Neuronal stem cell (in vitro differentiated cells): ENCODE data around the gene VAMP4.
"Not testable (repeated sequence)": the region's sequence is repeated elsewhere in the genome, so short reads cannot be mapped to it uniquely, and the experiment has no call there.

Experiments
- DNase-seq: peaks from one replicate; pipeline ENCODE4 v3.0.0-alpha.2; 2013; ENCODE audit warnings: low spot score
- H2AFZ ChIP-seq: one replicate; pipeline ENCODE4 v1.6.1; 2013; ENCODE audit warnings: mild to moderate bottlenecking, low read length, inconsistent platforms
- H2AK5ac ChIP-seq: 2 replicates; pipeline ENCODE4 v1.6.1; 2013; ENCODE audit warnings: low read depth, mild to moderate bottlenecking, inconsistent platforms, low read length, moderate library complexity, mixed read lengths
- H2BK120ac ChIP-seq: 2 replicates; pipeline ENCODE4 v1.6.1; 2013; ENCODE audit warnings: low read depth, mild to moderate bottlenecking, inconsistent platforms, low read length, moderate library complexity, mixed read lengths
- H2BK12ac ChIP-seq: one replicate; pipeline ENCODE4 v1.6.1; 2013; ENCODE audit warnings: low read length, inconsistent platforms
- H2BK15ac ChIP-seq: 2 replicates; pipeline ENCODE4 v1.6.1; 2013; ENCODE audit warnings: mild to moderate bottlenecking, low read length, inconsistent platforms, mixed read lengths
- H2BK5ac ChIP-seq: one replicate; pipeline ENCODE4 v1.6.1; 2013; ENCODE audit warnings: inconsistent platforms, mild to moderate bottlenecking, low read length, moderate library complexity
- H3K14ac ChIP-seq: one replicate; pipeline ENCODE4 v1.6.1; 2013; ENCODE audit warnings: low read length, inconsistent platforms
- H3K18ac ChIP-seq: 2 replicates; pipeline ENCODE4 v1.6.1; 2013; ENCODE audit warnings: low read length, inconsistent platforms
- H3K23ac ChIP-seq: 2 replicates; pipeline ENCODE4 v1.6.1; 2013; ENCODE audit warnings: low read depth, mild to moderate bottlenecking, mixed read lengths, low read length, inconsistent platforms; ENCODE audit not compliant: poor library complexity
- H3K27ac ChIP-seq: replicated peaks from 3 replicates; pipeline ENCODE4 v1.5.1; 2013; ENCODE audit warnings: low read length, inconsistent platforms
- H3K27me3 ChIP-seq, 3 experiments: 2 replicates each; pipeline ENCODE4 v1.6.1; 2013; ENCODE audit warnings: low read length in 3 of 3, mild to moderate bottlenecking in 2 of 3, inconsistent platforms in 1 of 3, low read depth in 1 of 3, mixed read lengths in 1 of 3, moderate library complexity in 1 of 3; ENCODE audit not compliant: control insufficient read depth in 3 of 3, insufficient read depth in 3 of 3
- H3K36me3 ChIP-seq, 2 donors: replicated peaks in 1 of 2; 2 replicates each; pipeline ENCODE4 v1.6.1; 2013; ENCODE audit warnings: low read length in 2 of 2; ENCODE audit not compliant: control insufficient read depth in 2 of 2, insufficient read depth in 2 of 2
- H3K4ac ChIP-seq: 2 replicates; pipeline ENCODE4 v1.6.1; 2013; ENCODE audit warnings: inconsistent platforms, mild to moderate bottlenecking, low read length, moderate library complexity
- H3K4me1 ChIP-seq, 2 donors: 1 replicate in 1 of 2; 2 replicates in 1 of 2; pipeline ENCODE4 v1.6.1; 2013; ENCODE audit warnings: low read length in 2 of 2, low read depth in 1 of 2; ENCODE audit not compliant: control insufficient read depth in 2 of 2, insufficient read depth in 1 of 2
- H3K4me2 ChIP-seq: one replicate; pipeline ENCODE4 v1.6.1; 2013; ENCODE audit warnings: mild to moderate bottlenecking, low read length, inconsistent platforms; ENCODE audit not compliant: insufficient read depth, poor library complexity, severe bottlenecking
- H3K4me3 ChIP-seq, 2 donors: 2 replicates each; pipeline ENCODE4 v1.5.1; 2013; ENCODE audit warnings: low read length in 2 of 2, mild to moderate bottlenecking in 2 of 2, inconsistent platforms in 1 of 2, moderate library complexity in 1 of 2
- H3K79me1 ChIP-seq: one replicate; pipeline ENCODE4 v1.6.1; 2013; ENCODE audit warnings: low read depth, mild to moderate bottlenecking, inconsistent platforms, low read length, moderate library complexity
- H3K9ac ChIP-seq: one replicate; pipeline ENCODE4 v1.6.1; 2013; ENCODE audit warnings: mild to moderate bottlenecking, low read depth, low read length, inconsistent platforms; ENCODE audit not compliant: poor library complexity
- H3K9me3 ChIP-seq, 2 donors: replicated peaks in 1 of 2; 2 replicates each; pipeline versions ENCODE3 to v1.6.1; 2013; ENCODE audit warnings: low read length in 2 of 2, mild to moderate bottlenecking in 2 of 2, inconsistent platforms in 1 of 2, low read depth in 1 of 2, mixed read lengths in 1 of 2, moderate library complexity in 1 of 2; ENCODE audit not compliant: control insufficient read depth in 2 of 2, insufficient read depth in 1 of 2
- H4K8ac ChIP-seq: one replicate; pipeline ENCODE4 v1.6.1; 2013; ENCODE audit warnings: low read depth, mild to moderate bottlenecking, inconsistent platforms, low read length, moderate library complexity
- H4K91ac ChIP-seq: one replicate; pipeline ENCODE4 v1.6.1; 2013; ENCODE audit warnings: low read length, low read depth, mild to moderate bottlenecking, inconsistent platforms; ENCODE audit not compliant: poor library complexity
- WGBS, 2 donors: extraction: QIAGEN DNeasy Blood & Tissue Kit; methylation state at CpG; one replicate each; pipeline ENCODE4 v1.1.7; 2013; ENCODE audit warnings: missing lambda C conversion rate in 2 of 2, mixed read lengths in 1 of 2; ENCODE audit not compliant: insufficient read length in 2 of 2, insufficient replicate concordance in 1 of 2; ENCODE audit errors: extremely low coverage in 2 of 2; 5-methylcytosine and 5-hydroxymethylcytosine counted together

VAMP4 gene

DNA sequence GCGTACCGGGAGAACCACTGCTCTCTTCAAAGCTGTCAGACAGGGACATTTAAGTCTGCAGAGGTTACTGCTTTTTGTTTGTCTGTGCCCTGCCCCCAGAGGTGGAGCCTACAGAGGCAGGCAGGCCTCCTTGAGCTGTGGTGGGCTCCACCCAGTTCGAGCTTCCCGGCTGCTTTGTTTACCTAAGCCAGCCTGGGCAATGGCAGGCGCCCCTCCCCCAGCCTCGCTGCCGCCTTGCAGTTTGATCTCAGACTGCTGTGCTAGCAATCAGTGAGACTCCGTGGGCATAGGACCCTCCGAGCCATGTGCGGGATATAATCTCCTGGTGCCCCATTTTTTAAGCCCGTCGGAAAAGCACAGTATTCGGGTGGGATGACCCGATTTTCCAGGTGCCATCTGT lies 46.1 kb downstream of the VAMP4 start:
- H3K4me1 ChIP-seq, result not testable (repeated sequence)

DNA sequence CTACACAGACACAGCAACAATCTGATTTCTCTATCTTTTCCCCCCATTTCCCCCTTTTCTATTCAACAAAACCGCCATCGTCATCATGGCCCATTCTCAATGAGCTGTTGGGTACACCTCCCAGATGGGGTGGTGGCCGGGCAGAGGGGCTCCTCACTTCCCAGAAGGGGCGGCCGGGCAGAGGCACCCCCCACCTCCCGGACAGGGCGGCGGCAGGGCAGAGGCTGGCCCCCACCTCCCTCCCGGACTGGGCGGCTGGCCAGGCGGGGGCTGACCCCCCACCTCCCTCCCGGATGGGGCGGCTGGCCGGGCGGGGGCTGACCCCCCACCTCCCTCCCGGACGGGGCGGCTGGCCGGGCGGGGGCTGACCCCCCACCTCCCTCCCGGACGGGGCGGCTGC lies 48.3 kb downstream of the VAMP4 start:
- not testable (repeated sequence) for H3K36me3 ChIP-seq, H3K4me2 ChIP-seq, H3K4ac ChIP-seq, H3K27me3 ChIP-seq, H3K9me3 ChIP-seq, H4K91ac ChIP-seq, H3K79me1 ChIP-seq, DNase-seq, H3K14ac ChIP-seq, H3K4me3 ChIP-seq, H3K23ac ChIP-seq, H4K8ac ChIP-seq, H2AFZ ChIP-seq, H2BK5ac ChIP-seq, H2BK120ac ChIP-seq, H3K27ac ChIP-seq, H3K18ac ChIP-seq, H3K4me1 ChIP-seq, H2BK15ac ChIP-seq, H2AK5ac ChIP-seq, H3K9ac ChIP-seq, H2BK12ac ChIP-seq
- WGBS, 2 donors, result no CpG with 5 or more reads among the region's 23 CpGs

More for the DNA sequence above, 46.1 kb downstream of the VAMP4 start:
- not testable (repeated sequence) for H3K27ac ChIP-seq, H3K9ac ChIP-seq, H3K14ac ChIP-seq, H2AK5ac ChIP-seq, H3K4ac ChIP-seq, H3K23ac ChIP-seq, H2BK120ac ChIP-seq, H3K9me3 ChIP-seq, H4K8ac ChIP-seq, H3K27me3 ChIP-seq, H3K4me3 ChIP-seq, DNase-seq, H4K91ac ChIP-seq, H2AFZ ChIP-seq, H3K36me3 ChIP-seq, H2BK15ac ChIP-seq, H3K79me1 ChIP-seq, H3K4me2 ChIP-seq, H2BK12ac ChIP-seq, H2BK5ac ChIP-seq, H3K18ac ChIP-seq
- WGBS, 2 donors, result no CpG with 5 or more reads among the region's 14 CpGs

DNA sequence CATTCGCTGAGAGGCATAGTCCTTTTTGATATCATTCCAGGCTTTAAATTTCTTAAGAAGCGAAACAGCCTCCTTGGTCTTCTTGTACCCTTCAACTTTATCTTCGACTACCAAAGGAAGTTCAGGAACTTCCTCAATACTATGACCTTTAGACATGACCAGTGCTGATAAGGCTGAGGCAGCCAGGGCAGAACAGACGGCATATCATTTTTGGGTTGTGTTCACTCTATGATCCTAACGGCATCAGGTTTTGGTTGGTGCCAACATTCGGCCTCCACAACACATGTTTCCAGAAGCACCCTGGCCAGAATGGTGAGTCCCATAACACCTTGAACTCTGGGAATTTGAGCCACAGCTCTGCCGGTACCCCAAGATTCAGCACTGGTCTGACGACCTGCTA lies 58.0 kb downstream of the VAMP4 start:
- no peaks in the 10 kb centered on the region for H3K36me3 ChIP-seq
- H3K27ac ChIP-seq, result no peak overlapping the region
- H2BK12ac ChIP-seq, result no peak overlapping the region
- no CpG with 5 or more reads among the region's 8 CpGs for WGBS, 2 donors
- H3K79me1 ChIP-seq, result no peaks in the 10 kb centered on the region
- H3K4me2 ChIP-seq, result no peak overlapping the region
- H3K18ac ChIP-seq, result no peak overlapping the region
- peaks cover 0 to 3% (median 0%) of the 10 kb centered on the region in 3 experiments for H3K27me3 ChIP-seq
- H4K91ac ChIP-seq, result no peak overlapping the region
- no peak overlapping the region for H2BK15ac ChIP-seq
- no peak overlapping the region for H3K9ac ChIP-seq
- no peak overlapping the region for H2BK5ac ChIP-seq
- H3K14ac ChIP-seq, result no peak overlapping the region
- no peak overlapping the region for H2AFZ ChIP-seq
- H3K4ac ChIP-seq, result no peak overlapping the region
- H3K9me3 ChIP-seq, result no peaks in the 10 kb centered on the region
- no peak overlapping the region for H2BK120ac ChIP-seq
- H4K8ac ChIP-seq, result no peak overlapping the region
- DNase-seq, result no peak
- no peak overlapping the region for H3K23ac ChIP-seq
- no peaks in the 10 kb centered on the region for H3K4me1 ChIP-seq
- H2AK5ac ChIP-seq, result no peak overlapping the region
- H3K4me3 ChIP-seq, result no peak overlapping the region

DNA sequence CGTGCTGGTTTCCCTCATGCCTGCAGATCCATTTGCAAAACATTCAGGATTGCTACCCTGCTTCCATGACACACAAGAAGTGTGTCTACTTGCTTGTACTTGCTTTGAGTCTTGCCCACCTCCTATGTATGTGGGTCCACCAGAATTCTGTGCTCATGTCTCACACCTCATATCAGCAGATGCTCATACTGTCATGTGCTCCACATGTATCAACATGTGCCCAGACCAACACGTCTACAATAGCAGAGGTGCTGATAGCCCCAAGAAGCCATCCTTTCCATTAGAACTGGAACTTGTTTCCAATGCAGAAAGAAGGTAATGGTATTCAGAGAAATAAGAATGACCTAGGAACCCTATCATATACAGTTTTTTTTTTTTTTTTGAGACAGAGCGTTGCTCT lies 61.5 kb downstream of the VAMP4 start:
- H3K27ac ChIP-seq, result no peak overlapping the region
- H3K4me3 ChIP-seq, result no peak overlapping the region

More for the DNA sequence above, 61.5 kb downstream of the VAMP4 start:
- Histone ChIP-seq H3K27me3 (peaks cover 0 to 3% (median 0%) of the 10 kb centered on the region in 3 experiments), H3K4ac (no peak overlapping the region), H3K23ac (no peak overlapping the region), H4K8ac (no peak overlapping the region), H2BK15ac (no peak overlapping the region), H3K9ac (no peak overlapping the region), H3K18ac (no peak overlapping the region), H2AFZ (no peak overlapping the region), H3K9me3 (no peaks in the 10 kb centered on the region), H2BK120ac (no peak overlapping the region), H3K79me1 (no peaks in the 10 kb centered on the region), H2BK12ac (no peak overlapping the region), H2BK5ac (no peak overlapping the region), H3K4me2 (no peak overlapping the region), H2AK5ac (no peak overlapping the region), H3K36me3 (no peaks in the 10 kb centered on the region), H4K91ac (no peak overlapping the region), H3K4me1 (no peaks in the 10 kb centered on the region), H3K14ac (no peak overlapping the region)
- WGBS, 2 donors, result no CpG with 5 or more reads among the region's 3 CpGs
- DNase-seq, result no peak
